HAP-1 (cell line): ENCODE measurements around the gene EXOC4.

ENCODE experiments used
- DNase-seq, 2 experiments: peaks; one replicate each; pipeline ENCODE4 v3.0.0-alpha.2; 2016 to 2020; ENCODE audit warnings: low spot score in 2 of 2
- H3K27me3 ChIP-seq: fragments of 250-450 bp; sonication (Bioruptor Pico); 2 replicates; pipeline ENCODE4 v1.5.1; 2020; ENCODE audit warnings: low read depth, mild to moderate bottlenecking, moderate library complexity
- H3K36me3 ChIP-seq: fragments of 250-450 bp; sonication (Bioruptor Pico); replicated peaks from 2 replicates; pipeline ENCODE4 v1.5.1; 2020; ENCODE audit warnings: mild to moderate bottlenecking
- H3K4me1 ChIP-seq: fragments of 250-450 bp; sonication (Bioruptor Pico); 2 replicates; pipeline ENCODE4 v1.5.1; 2020; ENCODE audit warnings: mild to moderate bottlenecking
- H3K4me3 ChIP-seq: fragments of 250-450 bp; sonication (Bioruptor Pico); 2 replicates; pipeline ENCODE4 v1.5.1; 2020; ENCODE audit warnings: mild to moderate bottlenecking, moderate library complexity
- H3K9me3 ChIP-seq: fragments of 250-450 bp; sonication (Bioruptor Pico); 2 replicates; pipeline ENCODE4 v1.5.1; 2020; ENCODE audit warnings: mild to moderate bottlenecking, moderate library complexity
- in situ Hi-C: fragments of 300-500 bp; cut with MboI; formaldehyde crosslinking; loops from 3 replicates; pipeline ENCODE4 v1.14.3; 2020; ENCODE audit warnings: low sequenced_read_pairs, inconsistent platforms, mixed read lengths

The EXOC4 gene

DNA sequence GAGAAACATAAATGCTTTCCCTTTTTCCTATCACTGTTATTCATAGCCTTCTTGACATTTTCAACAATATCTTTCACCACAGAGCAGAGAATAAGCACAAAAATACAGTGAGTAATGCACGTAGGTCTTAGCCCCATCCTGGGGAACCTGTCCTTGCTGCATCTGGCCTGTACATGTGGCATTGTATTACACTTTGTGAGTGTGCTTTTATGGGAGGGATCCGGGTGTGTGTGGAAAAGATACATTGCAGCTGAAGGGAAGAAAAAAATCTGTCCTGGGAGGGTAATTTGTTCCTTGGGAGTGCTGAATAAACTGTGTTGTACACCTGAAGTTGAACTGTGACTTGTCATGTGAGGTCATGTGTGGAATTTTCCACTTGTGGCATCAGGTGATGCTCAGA is 451.6 kb downstream of the EXOC4 start:
- in situ Hi-C loops: no loop called here
- Histone ChIP-seq H3K9me3 (no peaks in the 10 kb centered on the region), H3K27me3 (no peaks in the 10 kb centered on the region; the same call in 1 of the 2 replicates), H3K4me1 (no peaks in the 10 kb centered on the region), H3K4me3 (no peak overlapping the region), H3K36me3 (no peaks in the 10 kb centered on the region)
- no peak for DNase-seq

DNA sequence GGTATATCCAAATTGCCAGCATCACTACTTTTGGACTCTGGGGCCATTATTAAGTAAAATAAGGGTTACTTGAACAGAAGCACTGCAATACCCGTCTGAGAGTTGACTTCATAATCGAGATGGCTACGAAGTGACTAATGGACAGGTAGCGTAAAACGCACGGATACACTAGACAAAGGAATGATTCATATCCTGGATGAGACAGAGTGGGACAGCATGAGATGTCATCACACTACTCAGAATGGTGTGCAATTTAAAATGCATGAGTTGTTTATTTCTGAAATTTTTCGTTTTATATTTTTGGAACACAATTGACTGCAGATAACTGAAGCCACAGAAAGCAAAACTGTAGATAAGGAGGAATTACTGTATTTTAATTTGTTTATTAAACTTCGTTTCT is 452.7 kb downstream of the EXOC4 start:
- no peak overlapping the region for H3K4me3 ChIP-seq
- DNase-seq: no peak

DNA sequence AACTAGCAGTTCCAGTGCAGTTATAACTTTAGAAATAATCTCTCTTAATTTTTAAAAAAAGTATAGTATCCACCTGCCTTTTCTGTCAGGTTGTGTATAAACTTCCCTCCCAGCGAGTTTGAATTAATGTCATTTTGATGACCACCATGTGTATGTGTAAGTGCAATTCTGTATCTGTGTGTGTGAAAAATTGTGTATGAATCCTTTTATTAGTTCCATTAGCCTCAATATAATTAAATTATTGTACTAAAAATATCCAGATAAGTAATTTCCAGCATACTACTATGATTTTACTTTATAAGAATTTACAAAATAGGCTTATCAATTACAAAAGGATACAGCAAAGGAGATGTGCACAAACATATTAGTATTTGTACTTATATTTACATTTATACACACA is 453.1 kb downstream of the EXOC4 start:
- Histone ChIP-seq H3K4me1 (no peaks in the 10 kb centered on the region), H3K36me3 (no peaks in the 10 kb centered on the region), H3K27me3 (no peaks in the 10 kb centered on the region; the same call in 1 of the 2 replicates), H3K4me3 (no peak overlapping the region), H3K9me3 (no peaks in the 10 kb centered on the region)
- DNase-seq: no peak
- in situ Hi-C loops: no loop called here

More for the DNA sequence above, 452.7 kb downstream of the EXOC4 start:
- Histone ChIP-seq H3K4me1 (no peaks in the 10 kb centered on the region), H3K9me3 (no peaks in the 10 kb centered on the region), H3K27me3 (no peaks in the 10 kb centered on the region; the same call in 1 of the 2 replicates), H3K36me3 (no peaks in the 10 kb centered on the region)
- in situ Hi-C loops: no loop called here

DNA sequence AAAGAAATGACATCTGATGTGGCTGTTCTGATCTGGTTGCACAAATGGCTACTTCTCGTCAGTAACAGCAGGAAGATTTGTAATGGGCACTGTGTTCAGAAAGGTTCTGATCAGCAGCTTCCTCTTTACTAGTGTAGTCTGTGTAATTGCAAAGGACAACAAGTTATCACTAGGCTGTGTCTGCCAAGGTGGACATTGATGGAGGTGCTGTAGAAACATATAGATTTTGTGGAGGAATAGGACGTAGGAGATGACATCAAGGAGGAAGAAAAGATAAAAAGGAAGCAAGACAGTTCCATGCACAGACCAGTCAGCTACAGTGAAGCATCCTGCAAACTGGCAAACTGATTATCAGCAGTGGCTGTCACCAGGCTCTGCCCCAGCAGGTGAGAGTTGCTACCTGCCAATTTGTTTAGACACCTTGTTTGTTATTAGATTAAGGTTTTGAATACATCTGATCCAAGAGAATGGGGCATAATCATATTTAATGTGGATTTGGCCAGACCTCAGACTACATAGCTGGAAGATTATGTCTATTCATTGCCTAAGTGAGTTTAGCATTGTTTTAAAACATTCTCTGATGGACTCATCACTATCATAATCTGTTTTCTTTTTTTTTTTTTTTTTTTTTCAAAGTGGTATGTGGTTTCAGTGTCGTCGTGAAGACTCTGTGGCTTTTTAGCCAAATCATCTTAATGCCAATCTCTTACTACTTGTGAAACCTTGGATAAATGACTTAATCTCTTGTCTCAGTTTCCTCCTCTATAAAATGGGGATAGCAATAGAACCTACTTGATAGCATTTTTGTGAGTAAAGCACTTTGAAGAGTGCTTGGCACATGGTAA is 456.4 kb downstream of the EXOC4 start:
- no peak overlapping the region for H3K4me3 ChIP-seq
- H3K4me1 ChIP-seq: no peaks in the 10 kb centered on the region
- no peaks in the 10 kb centered on the region for H3K9me3 ChIP-seq
- in situ Hi-C loops: no loop called here
- no peaks in the 10 kb centered on the region for H3K36me3 ChIP-seq
- DNase-seq: no peak
- H3K27me3 ChIP-seq: no peaks in the 10 kb centered on the region; the same call in 1 of the 2 replicates

DNA sequence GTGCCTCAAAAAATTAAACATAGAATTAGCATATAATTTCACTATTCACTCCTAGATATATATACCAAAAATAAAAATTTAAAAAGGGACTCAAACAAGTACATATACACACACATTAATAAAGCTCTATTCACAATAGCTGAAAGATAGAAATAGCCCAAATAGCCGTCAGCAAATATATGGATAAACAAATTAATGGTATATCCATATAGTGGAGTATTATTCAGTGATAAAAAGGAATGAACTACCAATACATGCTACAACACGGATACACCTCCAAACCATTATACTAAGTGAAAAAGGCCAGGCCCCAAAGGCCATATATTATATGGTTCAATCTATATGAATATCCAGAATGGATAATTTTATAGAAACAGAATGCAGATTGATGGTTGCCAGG is 459.7 kb downstream of the EXOC4 start:
- no peaks in the 10 kb centered on the region for H3K27me3 ChIP-seq
- in situ Hi-C loops: no loop called here
- no peak overlapping the region for H3K4me3 ChIP-seq
- no peak for DNase-seq
- no peaks in the 10 kb centered on the region for H3K9me3 ChIP-seq
- H3K4me1 ChIP-seq: no peaks in the 10 kb centered on the region
- H3K36me3 ChIP-seq: no peaks in the 10 kb centered on the region

DNA sequence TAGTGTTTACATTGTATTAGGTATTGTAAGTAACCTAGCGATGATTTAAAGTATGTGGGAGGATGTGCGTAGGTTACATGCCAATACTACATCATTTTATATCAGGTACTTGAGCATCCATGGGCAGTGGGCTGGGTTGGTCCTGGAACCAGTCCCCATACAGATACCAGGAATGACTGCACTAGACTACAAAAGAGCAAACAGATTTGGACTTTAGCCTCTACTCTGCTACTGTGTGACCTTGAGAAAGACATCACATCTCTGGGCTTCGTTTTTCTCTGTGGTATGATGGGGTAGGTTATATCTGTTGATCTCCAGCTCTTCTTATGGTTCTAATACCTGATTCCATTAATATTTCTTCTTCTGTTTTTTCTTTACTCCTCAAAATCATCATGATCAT is 461.8 kb downstream of the EXOC4 start:
- DNase-seq: no peak

DNA sequence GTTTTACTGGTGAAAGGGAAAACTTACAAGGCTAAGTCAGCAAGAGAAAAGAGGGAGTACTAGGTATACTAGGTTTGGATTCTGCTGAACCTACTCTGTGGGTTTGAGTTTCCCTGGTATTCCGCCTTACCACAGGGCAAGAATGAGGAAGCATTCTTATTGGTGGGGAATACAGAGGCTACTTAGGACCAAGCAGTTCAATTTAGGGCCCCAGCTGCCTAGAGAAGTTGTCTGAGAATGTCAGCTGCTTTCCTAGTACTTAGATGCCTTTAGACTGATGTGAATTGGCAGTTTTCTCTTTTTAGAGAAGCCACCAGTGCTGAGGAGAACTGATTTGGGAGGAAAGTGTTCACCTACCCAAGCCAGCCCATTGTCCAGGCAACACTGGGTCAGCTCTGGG is 465.3 kb downstream of the EXOC4 start:
- H3K36me3 ChIP-seq: no peaks in the 10 kb centered on the region
- no peaks in the 10 kb centered on the region for H3K27me3 ChIP-seq
- no peaks in the 10 kb centered on the region for H3K4me1 ChIP-seq
- in situ Hi-C loops: no loop called here
- H3K9me3 ChIP-seq: no peaks in the 10 kb centered on the region
- H3K4me3 ChIP-seq: no peak overlapping the region
- DNase-seq: no peak

More for the DNA sequence above, 461.8 kb downstream of the EXOC4 start:
- Histone ChIP-seq H3K9me3 (no peaks in the 10 kb centered on the region), H3K27me3 (no peaks in the 10 kb centered on the region), H3K4me3 (no peak overlapping the region), H3K36me3 (no peaks in the 10 kb centered on the region), H3K4me1 (no peaks in the 10 kb centered on the region)
- in situ Hi-C loops: no loop called here

DNA sequence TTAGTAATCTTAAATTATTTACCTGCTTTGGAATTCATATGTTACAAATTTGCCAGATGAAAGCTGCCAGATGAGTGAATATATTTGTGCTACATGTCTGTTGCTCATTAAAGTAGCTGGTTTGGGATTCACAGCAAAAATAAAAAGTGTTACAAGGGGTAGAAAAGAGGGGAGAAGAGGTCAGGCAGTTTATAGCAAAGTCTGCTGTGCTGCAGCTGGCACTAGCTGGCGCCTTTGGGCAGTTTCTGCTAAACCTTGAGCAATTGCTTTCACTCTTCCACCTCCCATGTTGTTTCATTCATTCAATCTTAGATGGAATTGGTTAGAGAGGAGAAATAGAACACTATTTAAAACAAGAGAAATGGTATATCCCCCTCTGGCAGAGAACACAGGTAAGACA is 470.2 kb downstream of the EXOC4 start:
- no peaks in the 10 kb centered on the region for H3K36me3 ChIP-seq
- no peaks in the 10 kb centered on the region for H3K9me3 ChIP-seq
- no peaks in the 10 kb centered on the region for H3K4me1 ChIP-seq
- H3K27me3 ChIP-seq: no peaks in the 10 kb centered on the region
- no peak overlapping the region for H3K4me3 ChIP-seq
- in situ Hi-C loops: no loop called here
- DNase-seq: no peak

DNA sequence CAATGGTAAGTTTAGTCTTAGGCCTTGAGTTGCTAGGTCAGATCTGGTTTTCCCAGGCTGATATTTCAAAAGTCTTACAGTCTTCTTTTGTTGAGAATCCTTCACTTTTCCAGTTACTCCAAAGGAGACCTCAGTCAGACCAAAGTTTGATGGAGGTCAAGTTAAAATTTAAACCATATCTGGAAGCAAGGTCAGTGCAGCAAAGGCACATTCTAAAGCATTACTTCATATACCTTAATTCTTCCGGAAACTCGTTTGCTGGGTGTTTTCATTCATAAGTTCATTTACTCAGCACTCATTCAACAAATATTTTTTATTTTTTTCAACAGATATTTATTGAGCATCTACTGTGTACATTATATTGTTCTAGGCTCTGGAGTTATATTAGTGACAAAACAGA is 471.3 kb downstream of the EXOC4 start:
- in situ Hi-C loops: no loop called here
- Histone ChIP-seq H3K9me3 (no peaks in the 10 kb centered on the region), H3K4me3 (no peak overlapping the region), H3K36me3 (no peaks in the 10 kb centered on the region), H3K27me3 (no peaks in the 10 kb centered on the region), H3K4me1 (no peaks in the 10 kb centered on the region)
- no peak for DNase-seq

DNA sequence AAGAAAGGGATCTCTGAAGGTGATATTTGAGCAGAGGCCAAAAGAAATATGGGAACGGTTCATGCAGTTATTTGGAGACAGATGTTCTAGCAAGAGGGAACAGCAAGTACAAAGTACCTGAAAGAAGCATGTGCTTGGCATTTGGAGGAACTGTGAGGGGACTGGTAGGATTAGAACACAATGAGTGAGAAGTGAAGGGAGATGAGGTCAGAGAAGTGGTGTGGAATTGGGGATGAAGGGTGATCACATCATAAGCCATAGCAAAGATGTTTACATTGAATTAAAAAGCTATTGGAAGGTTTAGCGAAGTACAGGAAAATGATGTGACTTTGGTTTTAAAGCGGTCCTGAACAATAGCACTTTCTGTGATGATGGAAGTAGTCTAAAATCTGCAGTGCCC is 471.8 kb downstream of the EXOC4 start:
- no peak overlapping the region for H3K4me3 ChIP-seq
- no peaks in the 10 kb centered on the region for H3K9me3 ChIP-seq
- in situ Hi-C loops: no loop called here
- no peaks in the 10 kb centered on the region for H3K27me3 ChIP-seq
- no peaks in the 10 kb centered on the region for H3K4me1 ChIP-seq
- DNase-seq: no peak
- H3K36me3 ChIP-seq: no peaks in the 10 kb centered on the region

DNA sequence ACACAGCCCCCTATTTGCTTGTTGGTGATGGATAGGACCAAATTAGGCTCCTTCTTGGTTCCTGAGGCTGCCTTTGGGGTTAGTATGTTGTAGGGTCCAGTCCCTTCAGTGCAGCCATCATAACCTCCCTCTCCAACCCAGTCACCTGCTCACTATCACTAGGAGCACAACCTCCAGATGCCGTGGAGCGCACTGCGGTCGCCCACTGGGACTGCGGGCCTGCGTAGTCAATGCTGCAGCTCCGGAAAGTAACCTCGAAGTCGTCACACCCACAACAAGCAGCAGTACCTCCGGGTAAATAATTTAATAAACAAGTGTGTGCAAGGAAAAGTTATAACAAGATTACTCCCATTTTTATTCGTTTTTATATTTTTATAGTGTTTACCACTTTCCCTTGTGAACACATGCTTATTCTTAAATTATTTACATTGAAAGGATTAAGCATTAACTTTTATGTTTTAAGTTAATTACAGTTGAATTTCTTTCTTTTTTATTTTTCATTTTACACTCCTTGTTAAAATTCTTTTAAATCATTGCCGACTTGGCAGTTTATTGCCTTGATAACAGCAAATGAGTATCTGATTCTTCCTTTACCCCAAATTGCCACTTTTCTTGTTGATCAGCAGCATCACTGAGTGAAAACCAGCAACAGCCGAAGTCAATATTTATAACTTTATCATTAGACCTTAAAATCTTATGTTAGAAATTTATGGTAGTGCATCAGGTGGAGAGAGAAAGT is 474.8 kb downstream of the EXOC4 start:
- Histone ChIP-seq H3K27me3 (no peaks in the 10 kb centered on the region), H3K4me1 (no peaks in the 10 kb centered on the region), H3K4me3 (no peak overlapping the region), H3K36me3 (no peaks in the 10 kb centered on the region), H3K9me3 (no peaks in the 10 kb centered on the region)
- no peak for DNase-seq
- in situ Hi-C loops: no loop called here

DNA sequence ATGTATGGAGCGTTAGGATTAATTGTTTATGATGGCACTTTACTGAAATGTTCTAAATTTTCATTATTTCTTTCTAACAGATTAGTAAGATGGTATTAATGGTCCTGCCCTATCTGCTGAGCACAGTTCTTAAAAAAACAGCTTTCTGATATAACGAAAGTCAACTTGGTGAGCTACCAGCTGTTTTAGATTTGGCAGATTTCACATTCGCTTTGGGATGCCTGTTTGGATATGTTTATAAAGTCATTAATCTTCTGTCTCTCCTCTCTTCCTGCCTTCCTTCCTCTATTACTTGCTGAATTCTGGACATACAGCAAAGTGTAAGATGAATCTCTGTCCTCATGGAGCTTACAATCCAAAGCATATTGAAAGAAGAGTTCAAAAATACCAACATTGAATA is 477.5 kb downstream of the EXOC4 start:
- no peaks in the 10 kb centered on the region for H3K9me3 ChIP-seq
- H3K4me3 ChIP-seq: no peak overlapping the region
- H3K36me3 ChIP-seq: no peaks in the 10 kb centered on the region
- no peak for DNase-seq
- H3K4me1 ChIP-seq: no peaks in the 10 kb centered on the region
- no peaks in the 10 kb centered on the region for H3K27me3 ChIP-seq
- in situ Hi-C loops: no loop called here

DNA sequence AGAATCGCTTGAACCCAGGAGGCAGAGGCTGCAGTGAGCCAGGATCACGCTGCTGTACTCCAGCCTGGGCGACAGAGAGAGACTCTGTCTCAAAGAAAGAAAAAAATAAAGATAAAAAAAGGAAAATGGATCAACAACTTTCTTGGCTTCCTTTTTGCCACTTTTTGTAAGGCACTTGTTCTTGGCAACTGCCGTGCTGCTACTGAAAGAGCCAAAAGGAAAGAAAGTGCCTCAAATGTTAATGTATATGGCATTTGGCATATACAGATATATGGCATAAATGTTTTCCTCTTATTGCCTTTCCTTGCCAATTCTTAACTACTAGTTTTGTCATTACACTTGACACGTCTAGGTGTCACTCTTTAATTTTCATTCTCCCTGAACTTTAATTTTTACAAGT is 480.5 kb downstream of the EXOC4 start:
- H3K27me3 ChIP-seq: no peaks in the 10 kb centered on the region
- H3K36me3 ChIP-seq: no peaks in the 10 kb centered on the region
- H3K9me3 ChIP-seq: no peaks in the 10 kb centered on the region
- no peak for DNase-seq
- in situ Hi-C loops: no loop called here
- no peaks in the 10 kb centered on the region for H3K4me1 ChIP-seq
- no peak overlapping the region for H3K4me3 ChIP-seq

DNA sequence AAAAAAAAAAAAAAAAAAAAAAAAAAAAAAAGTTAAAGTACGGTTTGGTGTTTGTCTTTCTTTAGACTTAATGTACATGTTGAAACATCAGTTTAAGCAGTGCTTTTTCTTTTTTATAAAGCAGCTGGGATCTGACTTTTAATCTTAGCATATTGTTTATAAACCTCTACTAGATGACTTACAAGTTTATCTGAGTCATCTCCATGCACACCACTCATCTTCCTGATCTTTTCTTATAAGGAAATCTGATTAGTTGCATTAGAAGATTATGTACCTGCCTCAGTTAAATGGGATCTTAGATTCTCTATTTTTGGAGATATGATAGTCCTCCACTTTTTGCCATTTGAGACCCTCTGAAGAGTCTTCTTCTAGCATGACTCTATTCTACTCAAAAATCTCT is 482.3 kb downstream of the EXOC4 start:
- in situ Hi-C loops: no loop called here
- no peak for DNase-seq
- H3K27me3 ChIP-seq: no peaks in the 10 kb centered on the region
- H3K9me3 ChIP-seq: no peaks in the 10 kb centered on the region
- no peaks in the 10 kb centered on the region for H3K4me1 ChIP-seq
- no peaks in the 10 kb centered on the region for H3K36me3 ChIP-seq
- H3K4me3 ChIP-seq: no peak overlapping the region
